H9 (cell line): Measurements from ENCODE around the gene ZNF248. TPM values are rescaled to one million over a fixed set of nuclear protein-coding genes. Genes with fewer than 3 reads are reported as not detected.

ENCODE experiments used
- DNase-seq: peaks from one replicate; pipeline ENCODE4 v3.0.0-alpha.2; 2017
- H2AFZ ChIP-seq: one replicate; pipeline ENCODE4 v1.6.1; 2013; ENCODE audit warnings: mild to moderate bottlenecking, low read length, control low read depth, moderate library complexity
- H2AK5ac ChIP-seq: 2 replicates; pipeline ENCODE4 v1.6.1; 2013; ENCODE audit warnings: low read length, control low read depth, mixed read lengths; ENCODE audit not compliant: insufficient read length
- H2BK120ac ChIP-seq: one replicate; pipeline ENCODE4 v1.6.1; 2013; ENCODE audit warnings: low read depth, mild to moderate bottlenecking, low read length, control low read depth, inconsistent platforms; ENCODE audit not compliant: poor library complexity, severe bottlenecking
- H2BK12ac ChIP-seq: 2 replicates; pipeline ENCODE4 v1.6.1; 2013; ENCODE audit warnings: low read length, control low read depth, mixed read lengths, low read depth; ENCODE audit not compliant: insufficient read length
- H2BK15ac ChIP-seq: 2 replicates; pipeline ENCODE4 v1.6.1; 2013; ENCODE audit warnings: low read depth, low read length, control low read depth
- H2BK20ac ChIP-seq: one replicate; pipeline ENCODE4 v1.6.1; 2013; ENCODE audit warnings: low read depth, mild to moderate bottlenecking, low read length, control low read depth, inconsistent platforms; ENCODE audit not compliant: poor library complexity, severe bottlenecking
- H2BK5ac ChIP-seq: 2 replicates; pipeline ENCODE4 v1.6.1; 2013; ENCODE audit warnings: low read length, control low read depth, mixed read lengths; ENCODE audit not compliant: insufficient read length
- H3K14ac ChIP-seq: 2 replicates; pipeline ENCODE4 v1.6.1; 2013; ENCODE audit warnings: low read length, control low read depth; ENCODE audit not compliant: insufficient read depth
- H3K18ac ChIP-seq: 2 replicates; pipeline ENCODE4 v1.6.1; 2013; ENCODE audit warnings: low read depth, mild to moderate bottlenecking, mixed read lengths, low read length, control low read depth; ENCODE audit not compliant: insufficient read length
- H3K23ac ChIP-seq: 2 replicates; pipeline ENCODE4 v1.6.1; 2013; ENCODE audit warnings: low read length, control low read depth, mixed read lengths, low read depth; ENCODE audit not compliant: insufficient read length
- H3K23me2 ChIP-seq: 2 replicates; pipeline ENCODE4 v1.6.1; 2013; ENCODE audit warnings: low read depth, mild to moderate bottlenecking, mixed read lengths, low read length, control low read depth; ENCODE audit not compliant: insufficient read length, poor library complexity, severe bottlenecking
- H3K27ac ChIP-seq: 2 replicates; pipeline ENCODE4 v1.5.1; 2013; ENCODE audit warnings: low read length, control low read depth, mixed read lengths, low read depth; ENCODE audit not compliant: insufficient read length
- H3K27me3 ChIP-seq: 2 replicates; pipeline ENCODE4 v1.6.1; 2013; ENCODE audit warnings: low read length, control low read depth, inconsistent platforms; ENCODE audit not compliant: insufficient read depth
- H3K4ac ChIP-seq: 2 replicates; pipeline ENCODE4 v1.6.1; 2013; ENCODE audit warnings: low read depth, mild to moderate bottlenecking, control low read depth, inconsistent platforms, low read length, moderate library complexity
- H3K4me1 ChIP-seq: 2 replicates; pipeline ENCODE4 v1.6.1; 2013; ENCODE audit warnings: low read length, control low read depth, inconsistent platforms; ENCODE audit not compliant: insufficient read depth
- H3K4me2 ChIP-seq: 2 replicates; pipeline ENCODE4 v1.6.1; 2013; ENCODE audit warnings: low read length, control low read depth, mixed read lengths; ENCODE audit not compliant: insufficient read length, insufficient read depth
- H3K56ac ChIP-seq: 2 replicates; pipeline ENCODE4 v1.6.1; 2013; ENCODE audit warnings: low read depth, mild to moderate bottlenecking, mixed read lengths, low read length, control low read depth; ENCODE audit not compliant: insufficient read length
- H3K79me1 ChIP-seq: 2 replicates; pipeline ENCODE4 v1.6.1; 2013; ENCODE audit warnings: low read depth, mild to moderate bottlenecking, moderate library complexity, low read length, control low read depth, inconsistent platforms; ENCODE audit not compliant: insufficient read depth, poor library complexity, severe bottlenecking
- H3K79me2 ChIP-seq: 2 replicates; pipeline ENCODE4 v1.6.1; 2013; ENCODE audit warnings: low read length, control low read depth, inconsistent platforms; ENCODE audit not compliant: insufficient read depth
- H3K9ac ChIP-seq: 2 replicates; pipeline ENCODE4 v1.6.1; 2013; ENCODE audit warnings: low read length, control low read depth, mixed read lengths; ENCODE audit not compliant: insufficient read length; ENCODE audit errors: extremely low read depth
- H3K9me3 ChIP-seq: one replicate; pipeline ENCODE4 v1.6.1; 2013; ENCODE audit warnings: low read depth, low read length, inconsistent platforms; ENCODE audit not compliant: control insufficient read depth
- H3T11ph ChIP-seq: one replicate; pipeline ENCODE4 v1.6.1; 2013; ENCODE audit warnings: mild to moderate bottlenecking, low read length, control low read depth, inconsistent platforms
- H4K20me1 ChIP-seq: one replicate; pipeline ENCODE4 v1.6.1; 2013; ENCODE audit not compliant: control insufficient read depth, insufficient read length, insufficient read depth
- H4K5ac ChIP-seq: 2 replicates; pipeline ENCODE4 v1.6.1; 2013; ENCODE audit warnings: low read depth, mild to moderate bottlenecking, mixed read lengths, low read length, control low read depth; ENCODE audit not compliant: insufficient read length
- H4K8ac ChIP-seq: replicated peaks from 2 replicates; pipeline ENCODE4 v1.6.1; 2013; ENCODE audit warnings: low read length, control low read depth, mixed read lengths, low read depth; ENCODE audit not compliant: insufficient read length
- H4K91ac ChIP-seq: 2 replicates; pipeline ENCODE4 v1.6.1; 2013; ENCODE audit warnings: low read depth, mild to moderate bottlenecking, moderate library complexity, mixed read lengths, low read length, control low read depth; ENCODE audit not compliant: insufficient read length
- H3K27ac Mint-ChIP-seq, 3 experiments: 2 replicates in 2 of 3; 3 replicates in 1 of 3; pipeline ENCODE4 v1.8.0; 2020 to 2021; ENCODE audit warnings: mixed read lengths in 3 of 3, mild to moderate bottlenecking in 1 of 3, moderate library complexity in 1 of 3
- H3K27me3 Mint-ChIP-seq: 2 replicates; pipeline ENCODE4 v1.8.0; 2021; ENCODE audit warnings: low read depth, mild to moderate bottlenecking, moderate library complexity, mixed read lengths
- H3K36me3 Mint-ChIP-seq, 3 experiments: 2 replicates in 2 of 3; 3 replicates in 1 of 3; pipeline ENCODE4 v1.8.0; 2020 to 2021; ENCODE audit warnings: low read depth in 3 of 3, mixed read lengths in 3 of 3; ENCODE audit not compliant: insufficient read depth in 1 of 3
- H3K4me1 Mint-ChIP-seq, 2 experiments: 2 replicates each; pipeline ENCODE4 v1.8.0; 2020; ENCODE audit warnings: mixed read lengths in 2 of 2
- H3K4me3 Mint-ChIP-seq, 2 experiments: 2 replicates in 1 of 2; 3 replicates in 1 of 2; pipeline ENCODE4 v1.8.0; 2020 to 2021; ENCODE audit warnings: mild to moderate bottlenecking in 2 of 2, mixed read lengths in 2 of 2, moderate library complexity in 1 of 2
- H3K9me3 Mint-ChIP-seq, 2 experiments: 2 replicates in 1 of 2; 3 replicates in 1 of 2; pipeline ENCODE4 v1.8.0; 2020; ENCODE audit warnings: mild to moderate bottlenecking in 2 of 2, mixed read lengths in 2 of 2, moderate library complexity in 1 of 2
- WGBS: extraction: QIAGEN DNeasy Blood & Tissue Kit; methylation state at CpG from one replicate; pipeline ENCODE4 v1.1.7; 2013; ENCODE audit warnings: missing lambda C conversion rate, low lambda C conversion rate, mixed read lengths; ENCODE audit not compliant: insufficient read length; ENCODE audit errors: extremely low coverage; 5-methylcytosine and 5-hydroxymethylcytosine counted together
- total RNA-seq: library from RNA; stranded (reverse); gene quantifications from 2 replicates; pipeline ENCODE4 v1.2.1, GENCODE V29; 2021
- TF ChIP-seq, protein P1 (sequence below): fragments of 200-600 bp; sonication (generic); conservative IDR thresholded peaks from 3 replicates; pipeline ENCODE4 v1.8.0; 2021; ENCODE audit warnings: antibody characterized with exemption, mild to moderate bottlenecking

Gene ZNF248
- total RNA-seq, 1 experiment from 2014 or later = 5.4 TPM

DNA sequence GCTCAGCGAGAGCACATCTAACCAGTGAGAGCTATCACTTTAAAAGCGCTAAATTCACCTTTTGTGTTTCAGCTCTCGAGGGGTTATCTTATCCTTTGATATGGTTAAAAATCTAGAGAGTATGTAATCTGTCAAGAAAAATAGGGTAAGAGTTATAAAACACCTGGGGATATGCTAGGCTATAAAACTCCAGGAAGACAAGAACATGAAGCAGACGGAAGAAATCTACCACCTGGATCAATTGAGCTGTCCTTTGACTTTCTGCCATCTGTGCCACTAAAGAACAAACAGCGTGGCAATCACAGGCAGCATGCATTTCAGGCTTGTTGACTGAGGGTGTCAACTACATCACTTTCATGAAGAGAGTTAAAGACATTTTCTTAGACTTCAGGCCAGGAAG, 83.1 kb downstream of the ZNF248 start:
- H2AK5ac ChIP-seq = no peak overlapping the region
- H3K9ac ChIP-seq = no peak overlapping the region
- no peak overlapping the region for H3K4me3 Mint-ChIP-seq
- H3K27me3 Mint-ChIP-seq = no peaks in the 10 kb centered on the region
- H3K4me1 ChIP-seq = no peaks in the 10 kb centered on the region
- H3K9me3 Mint-ChIP-seq = peaks cover 63 to 71% of the 10 kb centered on the region in 2 experiments
- H3K56ac ChIP-seq = no peak overlapping the region
- no CpG with 5 or more reads among the region's 5 CpGs for whole genome bisulfite sequencing
- peaks cover 4 to 25% (median 10%) of the 10 kb centered on the region in 3 experiments; a peak in 5 of 7 replicates for H3K36me3 Mint-ChIP-seq
- no peak overlapping the region for H2AFZ ChIP-seq
- H3T11ph ChIP-seq = no peak overlapping the region
- H3K79me2 ChIP-seq = no peaks in the 10 kb centered on the region
- H4K8ac ChIP-seq = no peak overlapping the region
- DNase-seq = no peak
- no peak overlapping the region for H2BK120ac ChIP-seq
- no peak overlapping the region for H3K4ac ChIP-seq
- TF ChIP-seq, protein P1, sequence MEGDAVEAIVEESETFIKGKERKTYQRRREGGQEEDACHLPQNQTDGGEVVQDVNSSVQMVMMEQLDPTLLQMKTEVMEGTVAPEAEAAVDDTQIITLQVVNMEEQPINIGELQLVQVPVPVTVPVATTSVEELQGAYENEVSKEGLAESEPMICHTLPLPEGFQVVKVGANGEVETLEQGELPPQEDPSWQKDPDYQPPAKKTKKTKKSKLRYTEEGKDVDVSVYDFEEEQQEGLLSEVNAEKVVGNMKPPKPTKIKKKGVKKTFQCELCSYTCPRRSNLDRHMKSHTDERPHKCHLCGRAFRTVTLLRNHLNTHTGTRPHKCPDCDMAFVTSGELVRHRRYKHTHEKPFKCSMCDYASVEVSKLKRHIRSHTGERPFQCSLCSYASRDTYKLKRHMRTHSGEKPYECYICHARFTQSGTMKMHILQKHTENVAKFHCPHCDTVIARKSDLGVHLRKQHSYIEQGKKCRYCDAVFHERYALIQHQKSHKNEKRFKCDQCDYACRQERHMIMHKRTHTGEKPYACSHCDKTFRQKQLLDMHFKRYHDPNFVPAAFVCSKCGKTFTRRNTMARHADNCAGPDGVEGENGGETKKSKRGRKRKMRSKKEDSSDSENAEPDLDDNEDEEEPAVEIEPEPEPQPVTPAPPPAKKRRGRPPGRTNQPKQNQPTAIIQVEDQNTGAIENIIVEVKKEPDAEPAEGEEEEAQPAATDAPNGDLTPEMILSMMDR = no peak
- no peak overlapping the region for H3K18ac ChIP-seq
- H3K9me3 ChIP-seq = peaks cover 41% of the 10 kb centered on the region
- H3K79me1 ChIP-seq = no peaks in the 10 kb centered on the region
- H3K23me2 ChIP-seq = no peaks in the 10 kb centered on the region
- H3K4me1 Mint-ChIP-seq = no peaks in the 10 kb centered on the region
- no peak overlapping the region for H3K23ac ChIP-seq
- H3K27ac Mint-ChIP-seq = no peak overlapping the region
- H3K4me2 ChIP-seq = no peak overlapping the region
- no peak overlapping the region for H2BK15ac ChIP-seq
- H3K27me3 ChIP-seq = no peaks in the 10 kb centered on the region
- H3K14ac ChIP-seq = no peak overlapping the region
- H4K91ac ChIP-seq = no peak overlapping the region
- no peak overlapping the region for H2BK12ac ChIP-seq
- no peak overlapping the region for H2BK20ac ChIP-seq
- H4K20me1 ChIP-seq = no peaks in the 10 kb centered on the region
- H4K5ac ChIP-seq = no peak overlapping the region
- H2BK5ac ChIP-seq = no peak overlapping the region
- no peak overlapping the region for H3K27ac ChIP-seq
